ENCODE measurements around the gene GAS7. TPM values are rescaled to one million over a fixed set of nuclear protein-coding genes. Genes with fewer than 3 reads are reported as not detected.
A peak's percentile ranks its signal among the peaks of the same experiment; 100 is the strongest.

The GAS7 gene
- total RNA-seq, 1 donor from 2014 or later: 0.26 TPM

DNA sequence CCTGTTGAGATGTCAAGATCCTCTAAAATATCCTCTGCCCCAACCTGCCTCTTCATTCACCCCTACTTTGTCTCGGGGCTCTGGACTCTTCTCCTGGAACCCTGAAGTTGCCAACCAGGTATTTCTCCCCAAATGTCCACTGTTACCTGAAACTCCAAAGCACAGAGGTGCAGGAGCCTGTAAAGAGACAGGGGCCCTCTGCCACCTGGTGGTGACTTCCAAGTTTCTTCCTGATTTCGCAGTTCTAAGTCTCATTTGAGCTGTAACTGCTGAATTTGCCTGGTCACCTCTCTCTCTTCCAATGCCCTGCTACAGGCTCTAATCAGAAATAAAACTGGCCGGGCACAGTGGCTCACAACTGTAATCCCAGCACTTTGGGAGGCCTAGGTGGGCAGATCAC lies 216.2 kb downstream of the GAS7 start:
- H3K27me3 Mint-ChIP-seq: no peaks in the 10 kb centered on the region
- no peaks in the 10 kb centered on the region for H3K36me3 Mint-ChIP-seq (ENCODE audit: low read depth)
- H3K4me1 Mint-ChIP-seq: no peaks in the 10 kb centered on the region
- intact Hi-C loops (cut with micrococcal nuclease): no loop called here
- H3K27ac Mint-ChIP-seq: no peak overlapping the region
- no peak overlapping the region for H3K4me3 Mint-ChIP-seq
- H3K9me3 Mint-ChIP-seq: no peaks in the 10 kb centered on the region
- DNase-seq: no peak

DNA sequence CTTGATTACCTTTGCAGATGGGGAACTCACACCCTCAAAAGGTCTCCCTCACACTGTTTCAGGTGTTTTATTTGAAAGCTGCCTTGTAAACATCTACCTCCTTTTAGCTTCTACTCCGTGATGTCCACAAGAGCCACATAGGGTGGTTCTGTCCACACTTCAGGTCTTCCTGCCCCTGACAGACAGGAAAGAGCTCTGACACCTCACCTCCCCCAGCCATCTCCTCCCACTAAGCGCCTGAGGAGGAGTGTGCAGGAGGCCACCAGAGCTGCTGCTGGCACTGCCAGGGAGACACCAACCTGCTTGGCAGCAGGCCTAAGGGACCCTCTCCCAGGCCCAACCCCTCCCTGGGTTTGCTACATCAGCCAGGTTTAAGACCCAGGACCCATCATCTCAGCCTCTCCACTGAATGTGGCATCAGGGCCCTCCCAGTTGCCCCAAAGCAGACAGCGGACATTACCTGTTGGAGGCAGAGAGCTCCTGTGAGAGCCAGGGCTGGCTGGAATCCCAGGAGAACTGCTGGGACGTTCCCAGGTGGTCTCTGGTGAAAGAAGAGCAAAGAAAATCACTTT lies 217.0 kb downstream of the GAS7 start:
- no peaks in the 10 kb centered on the region for H3K4me1 Mint-ChIP-seq
- no peak overlapping the region for H3K4me3 Mint-ChIP-seq
- intact Hi-C loops (cut with micrococcal nuclease): no loop called here
- no peak for DNase-seq
- no peaks in the 10 kb centered on the region for H3K36me3 Mint-ChIP-seq (ENCODE audit: low read depth)
- H3K27me3 Mint-ChIP-seq: no peaks in the 10 kb centered on the region
- H3K9me3 Mint-ChIP-seq: no peaks in the 10 kb centered on the region
- H3K27ac Mint-ChIP-seq: no peak overlapping the region

DNA sequence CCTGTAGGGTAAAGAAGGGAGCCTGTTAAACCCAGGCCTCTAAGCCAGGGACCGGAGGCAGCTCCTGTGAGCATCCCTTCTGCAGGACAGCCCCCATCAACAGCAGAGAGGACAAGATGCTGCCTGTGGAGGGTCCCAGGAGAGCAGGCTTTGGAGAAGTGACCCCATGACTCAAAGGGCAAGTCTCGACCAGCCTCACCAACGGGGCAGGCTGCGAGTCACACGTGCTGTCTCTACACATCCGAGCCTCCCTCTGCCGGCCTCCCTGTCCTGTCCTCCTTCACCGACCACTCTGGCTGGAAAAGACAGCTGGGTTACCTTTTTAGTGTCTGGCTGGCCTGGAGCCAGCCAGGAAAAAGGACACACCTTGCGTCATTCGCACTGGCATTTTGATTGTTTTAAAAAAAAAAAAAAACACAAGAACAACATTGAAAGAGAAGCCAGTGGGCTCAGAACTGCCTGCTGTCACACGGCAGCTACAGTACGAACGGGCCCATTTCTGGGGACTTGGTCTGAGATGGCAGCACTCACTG lies 218.9 kb downstream of the GAS7 start:
- H3K4me3 Mint-ChIP-seq: no peak overlapping the region
- no peaks in the 10 kb centered on the region for H3K27me3 Mint-ChIP-seq
- no peaks in the 10 kb centered on the region for H3K4me1 Mint-ChIP-seq
- H3K27ac Mint-ChIP-seq: no peak overlapping the region
- DNase-seq: no peak
- intact Hi-C loops (cut with micrococcal nuclease): no loop called here
- no peaks in the 10 kb centered on the region for H3K36me3 Mint-ChIP-seq (ENCODE audit: low read depth)
- no peaks in the 10 kb centered on the region for H3K9me3 Mint-ChIP-seq

DNA sequence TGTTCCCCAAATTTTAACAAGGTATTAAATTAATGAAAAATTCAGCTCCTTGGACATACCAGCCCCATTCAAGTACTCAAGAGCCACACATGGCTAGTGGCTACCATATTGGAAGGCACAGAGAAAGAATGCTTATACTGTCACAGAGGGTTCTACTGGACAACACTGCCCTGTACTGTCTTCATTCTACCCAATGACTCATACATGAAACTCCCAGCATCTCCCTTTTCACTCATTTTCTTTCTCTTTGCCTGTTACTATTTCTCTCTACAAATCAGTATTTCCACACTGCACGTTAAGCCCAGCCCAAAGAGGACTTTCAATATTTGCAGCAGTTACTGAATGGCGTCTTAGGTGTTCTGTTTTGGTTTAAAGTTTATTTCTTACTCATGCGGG lies 221.2 kb downstream of the GAS7 start:
- DNase-seq: no peak
- no peaks in the 10 kb centered on the region for H3K27me3 Mint-ChIP-seq

DNA sequence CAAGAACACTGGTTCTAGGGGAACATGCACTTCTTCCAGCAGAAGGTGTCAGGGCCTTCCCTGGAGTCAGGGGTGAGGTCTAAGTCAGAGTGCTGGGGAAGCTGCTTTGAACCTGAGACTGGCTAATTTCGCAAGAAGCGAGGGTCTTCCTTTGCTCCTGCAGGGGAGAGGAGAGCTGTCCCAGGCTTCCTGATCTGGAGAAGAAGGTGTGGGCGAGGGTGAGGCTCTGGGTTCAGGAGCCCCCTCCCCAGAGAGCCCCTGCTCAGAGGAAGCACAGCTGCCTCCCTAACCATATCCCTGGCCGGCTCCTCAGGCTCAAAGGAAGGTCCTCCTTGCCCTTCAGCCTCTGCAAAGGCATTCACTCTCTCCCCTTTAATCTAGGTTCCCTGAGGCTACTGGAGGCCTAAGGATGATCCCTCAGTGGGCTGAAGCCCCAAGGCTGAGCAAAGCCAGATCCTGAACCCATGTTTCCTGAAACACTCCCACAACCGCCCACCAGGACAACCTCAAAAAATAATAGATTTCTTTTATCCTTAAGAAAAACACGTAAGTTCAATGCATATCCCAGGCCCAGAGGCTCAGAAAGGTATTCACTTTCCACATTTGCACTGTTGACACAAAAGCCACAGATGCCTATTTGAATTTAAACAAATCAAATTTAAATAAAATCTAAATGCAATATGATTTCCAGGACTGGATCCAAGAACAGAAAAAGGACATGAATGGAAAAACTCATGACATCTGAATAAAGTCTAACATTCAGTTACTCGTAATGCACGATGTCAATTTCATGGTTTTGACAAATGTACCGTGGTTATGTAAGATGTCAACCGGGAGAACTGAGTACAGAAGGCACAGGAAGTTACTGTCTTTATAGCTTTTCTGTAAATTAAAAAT lies 221.9 kb downstream of the GAS7 start:
- H3K27ac Mint-ChIP-seq: no peak overlapping the region
- H3K9me3 Mint-ChIP-seq: no peaks in the 10 kb centered on the region
- DNase-seq: no peak
- no peak overlapping the region for H3K4me3 Mint-ChIP-seq
- intact Hi-C loops (cut with micrococcal nuclease): no loop called here
- no peaks in the 10 kb centered on the region for H3K27me3 Mint-ChIP-seq
- H3K4me1 Mint-ChIP-seq: no peaks in the 10 kb centered on the region
- H3K36me3 Mint-ChIP-seq (ENCODE audit: low read depth): no peaks in the 10 kb centered on the region

More for the DNA sequence above, 221.2 kb downstream of the GAS7 start:
- Mint-ChIP-seq H3K36me3 (ENCODE audit: low read depth) (no peaks in the 10 kb centered on the region), H3K4me1 (no peaks in the 10 kb centered on the region), H3K4me3 (no peak overlapping the region), H3K27ac (no peak overlapping the region), H3K9me3 (no peaks in the 10 kb centered on the region)
- intact Hi-C loops (cut with micrococcal nuclease): no loop called here

DNA sequence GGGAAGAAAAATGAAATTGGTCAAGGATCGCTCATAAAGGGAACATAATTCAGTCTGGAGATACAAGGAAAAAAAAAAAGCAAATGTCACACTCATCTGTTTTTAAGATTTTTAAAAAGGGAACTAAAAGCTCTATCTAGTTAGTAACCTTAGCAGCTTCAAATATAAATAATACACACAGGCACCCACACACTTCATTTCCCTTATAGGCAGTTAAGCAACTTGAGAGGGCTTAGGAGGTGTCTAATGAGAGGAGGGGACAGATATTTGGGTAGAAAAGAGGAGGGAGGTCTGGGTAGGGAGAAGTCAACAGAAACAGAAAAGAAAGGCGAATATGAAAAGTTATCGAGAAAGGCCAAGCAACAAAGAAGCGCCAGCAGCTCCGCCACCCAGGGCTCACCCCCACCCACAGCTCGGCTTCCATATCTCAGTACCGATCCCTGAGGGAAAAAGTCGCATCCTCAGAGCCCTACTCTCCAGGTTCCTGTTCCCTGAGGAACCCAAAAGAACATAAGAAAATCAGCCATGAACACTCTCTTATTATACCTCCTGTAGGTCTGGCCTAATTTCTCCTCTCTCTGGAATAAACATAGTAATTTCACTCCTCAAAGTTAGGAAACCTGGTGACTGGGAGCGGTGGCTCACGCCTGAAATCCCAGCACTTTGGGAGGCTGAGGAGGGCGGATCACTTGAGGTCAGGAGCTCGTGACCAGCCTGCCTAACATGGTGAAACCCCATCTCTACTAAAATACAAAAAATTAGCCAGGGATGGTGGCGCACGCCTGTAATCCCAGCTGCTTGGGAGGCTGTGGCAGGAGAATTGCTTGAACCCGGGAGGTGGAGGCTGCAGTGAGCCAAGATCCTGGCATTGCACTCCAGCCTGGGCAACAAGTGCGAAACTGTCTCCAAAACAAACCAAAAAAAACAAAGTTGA lies 223.7 kb downstream of the GAS7 start:
- Mint-ChIP-seq H3K9me3 (no peaks in the 10 kb centered on the region), H3K27me3 (no peaks in the 10 kb centered on the region), H3K27ac (no peak overlapping the region), H3K4me1 (no peaks in the 10 kb centered on the region), H3K36me3 (ENCODE audit: low read depth) (no peaks in the 10 kb centered on the region), H3K4me3 (no peak overlapping the region)
- intact Hi-C loops (cut with micrococcal nuclease): no loop called here
- no peak for DNase-seq

DNA sequence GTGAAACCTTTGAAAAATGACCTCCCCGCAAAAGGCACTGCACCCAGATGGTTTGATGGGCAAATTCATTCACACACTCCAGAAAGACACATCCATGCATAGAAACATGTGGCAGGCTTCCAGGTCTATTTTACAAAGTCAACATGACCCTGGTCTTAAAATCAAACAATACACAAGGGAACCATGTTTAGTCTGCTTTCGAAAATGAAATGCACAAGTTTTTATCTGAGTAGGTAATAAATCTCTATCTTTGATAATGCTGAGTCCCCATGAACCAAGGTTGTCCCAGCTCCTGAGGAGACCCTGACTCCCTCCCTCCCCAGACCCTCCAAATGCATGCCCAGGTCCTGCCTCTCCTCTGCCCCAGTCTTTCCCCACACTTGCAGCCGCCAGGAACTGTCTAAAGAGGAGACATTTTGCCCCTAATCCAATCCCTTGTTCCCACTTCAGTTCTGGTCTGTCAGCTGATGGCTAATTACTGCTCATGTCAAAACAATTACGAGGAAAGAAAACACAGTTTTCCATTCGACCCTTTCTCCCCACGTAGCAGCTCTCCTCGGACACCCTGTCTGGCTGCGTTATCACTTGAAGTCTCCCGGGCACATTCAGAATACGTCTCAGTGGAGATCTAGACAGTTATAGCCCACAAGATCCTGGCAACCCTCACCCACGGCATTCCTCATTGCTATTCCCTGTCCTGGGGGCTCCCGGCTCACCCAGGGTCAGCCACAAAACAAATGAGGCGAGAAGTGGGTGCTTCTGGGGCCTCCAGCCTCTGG lies 224.5 kb downstream of the GAS7 start:
- Mint-ChIP-seq H3K9me3 (no peaks in the 10 kb centered on the region), H3K27me3 (no peaks in the 10 kb centered on the region), H3K4me1 (no peaks in the 10 kb centered on the region), H3K4me3 (no peak overlapping the region), H3K27ac (no peak overlapping the region), H3K36me3 (ENCODE audit: low read depth) (no peaks in the 10 kb centered on the region)
- intact Hi-C loops (cut with micrococcal nuclease): no loop called here
- DNase-seq: no peak

DNA sequence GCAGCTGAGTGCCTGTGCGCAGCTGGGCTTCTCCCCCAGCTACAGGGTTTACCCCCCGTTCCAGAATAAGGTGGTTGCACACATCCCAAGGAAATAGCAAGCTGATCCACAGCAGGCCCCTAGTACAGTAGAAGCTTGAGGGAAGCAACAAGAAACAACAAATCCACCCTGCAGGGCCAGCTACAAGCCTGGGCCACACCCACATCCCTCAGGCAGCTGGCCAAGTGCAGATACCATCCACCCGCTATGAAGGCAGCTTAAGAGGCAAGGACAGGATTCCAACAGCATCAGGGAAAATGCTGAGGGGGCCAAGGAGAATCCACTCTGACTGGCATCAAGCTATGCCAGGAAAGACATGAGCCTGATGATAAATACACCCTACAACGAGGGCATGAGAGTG lies 226.4 kb downstream of the GAS7 start:
- H3K27me3 Mint-ChIP-seq: no peaks in the 10 kb centered on the region
- H3K36me3 Mint-ChIP-seq (ENCODE audit: low read depth): no peaks in the 10 kb centered on the region
- no peaks in the 10 kb centered on the region for H3K9me3 Mint-ChIP-seq
- no peaks in the 10 kb centered on the region for H3K4me1 Mint-ChIP-seq
- H3K27ac Mint-ChIP-seq: no peak overlapping the region
- intact Hi-C loops (cut with micrococcal nuclease): no loop called here
- DNase-seq: no peak
- no peak overlapping the region for H3K4me3 Mint-ChIP-seq

DNA sequence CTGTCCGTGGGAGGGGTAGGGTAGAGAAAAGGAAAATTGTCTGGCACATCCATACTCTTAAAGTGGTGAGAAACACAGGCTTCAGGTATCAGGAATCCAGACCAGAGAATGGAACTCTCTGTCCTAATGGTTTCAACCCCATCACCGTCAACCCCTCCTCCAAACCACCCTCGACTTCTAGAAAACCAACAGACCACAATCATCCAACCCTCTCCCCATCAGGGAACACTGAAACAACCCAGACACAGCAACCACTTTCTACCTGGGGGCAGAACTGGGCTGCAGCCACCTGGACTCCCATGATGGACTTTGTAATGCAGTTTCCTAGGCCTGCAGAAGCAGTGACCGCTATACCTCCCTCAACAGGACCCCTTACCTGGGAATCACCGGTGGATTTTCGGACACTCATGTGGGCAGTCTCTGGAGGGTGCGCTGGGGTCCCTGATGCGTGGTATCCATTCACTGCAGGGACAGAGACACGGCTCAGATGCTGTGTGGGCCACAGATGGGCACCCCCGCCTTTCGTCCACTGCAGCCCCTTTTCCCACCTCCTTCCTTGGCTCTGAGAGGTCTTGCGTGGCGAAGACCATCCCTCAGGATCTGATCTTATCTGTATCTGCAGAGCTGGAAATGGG lies 229.0 kb downstream of the GAS7 start:
- Mint-ChIP-seq H3K36me3 (ENCODE audit: low read depth) (no peaks in the 10 kb centered on the region), H3K4me3 (no peak overlapping the region), H3K27ac (no peak overlapping the region), H3K27me3 (no peaks in the 10 kb centered on the region), H3K9me3 (no peaks in the 10 kb centered on the region), H3K4me1 (no peaks in the 10 kb centered on the region)
- DNase-seq: no peak
- intact Hi-C loops (cut with micrococcal nuclease): no loop called here

DNA sequence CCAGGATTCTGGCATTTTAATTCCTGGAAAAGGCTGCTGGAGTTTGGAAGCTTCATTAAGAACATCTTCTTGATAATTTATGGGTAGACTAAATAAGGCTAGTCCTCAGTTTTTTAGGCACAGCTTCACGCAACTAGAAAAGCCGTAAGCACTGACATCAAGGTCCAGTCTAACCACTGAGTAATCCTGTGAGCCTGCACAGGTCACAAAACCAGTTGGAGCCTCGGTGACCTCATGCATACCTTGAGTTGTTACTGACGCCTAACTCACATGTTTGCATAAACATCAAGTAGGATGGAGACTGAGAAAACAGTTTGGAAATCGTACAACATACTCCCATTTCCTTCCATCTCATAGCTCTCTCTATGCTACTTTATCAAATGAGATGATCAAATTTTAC lies 229.5 kb downstream of the GAS7 start:
- Mint-ChIP-seq H3K36me3 (ENCODE audit: low read depth) (no peaks in the 10 kb centered on the region), H3K9me3 (no peaks in the 10 kb centered on the region), H3K4me1 (no peaks in the 10 kb centered on the region), H3K27me3 (no peaks in the 10 kb centered on the region), H3K4me3 (no peak overlapping the region), H3K27ac (no peak overlapping the region)
- DNase-seq: no peak
- intact Hi-C loops (cut with micrococcal nuclease): no loop called here

DNA sequence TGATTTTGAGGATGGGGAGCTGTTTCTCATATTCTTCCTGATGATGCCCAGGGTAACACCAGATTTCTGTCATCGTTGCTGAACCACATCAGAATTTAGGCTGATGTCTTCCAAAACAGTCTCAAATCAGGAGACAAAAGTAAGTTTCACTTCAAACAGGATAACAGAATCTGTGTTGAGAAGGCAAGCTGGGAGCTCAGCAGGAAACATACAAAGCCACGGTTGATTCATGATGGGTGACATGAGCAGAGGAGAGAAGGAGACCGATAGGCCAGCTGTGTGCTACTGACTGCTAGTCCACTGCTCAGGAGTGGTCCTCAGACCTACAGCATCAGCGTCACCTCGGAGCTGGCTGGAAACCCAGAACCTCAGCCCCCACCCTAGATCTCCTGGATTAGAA lies 230.4 kb downstream of the GAS7 start:
- H3K27me3 Mint-ChIP-seq: no peaks in the 10 kb centered on the region
- intact Hi-C loops (cut with micrococcal nuclease): no loop called here
- H3K36me3 Mint-ChIP-seq (ENCODE audit: low read depth): no peaks in the 10 kb centered on the region
- no peaks in the 10 kb centered on the region for H3K9me3 Mint-ChIP-seq
- H3K27ac Mint-ChIP-seq: no peak overlapping the region
- DNase-seq: no peak
- no peaks in the 10 kb centered on the region for H3K4me1 Mint-ChIP-seq
- no peak overlapping the region for H3K4me3 Mint-ChIP-seq

DNA sequence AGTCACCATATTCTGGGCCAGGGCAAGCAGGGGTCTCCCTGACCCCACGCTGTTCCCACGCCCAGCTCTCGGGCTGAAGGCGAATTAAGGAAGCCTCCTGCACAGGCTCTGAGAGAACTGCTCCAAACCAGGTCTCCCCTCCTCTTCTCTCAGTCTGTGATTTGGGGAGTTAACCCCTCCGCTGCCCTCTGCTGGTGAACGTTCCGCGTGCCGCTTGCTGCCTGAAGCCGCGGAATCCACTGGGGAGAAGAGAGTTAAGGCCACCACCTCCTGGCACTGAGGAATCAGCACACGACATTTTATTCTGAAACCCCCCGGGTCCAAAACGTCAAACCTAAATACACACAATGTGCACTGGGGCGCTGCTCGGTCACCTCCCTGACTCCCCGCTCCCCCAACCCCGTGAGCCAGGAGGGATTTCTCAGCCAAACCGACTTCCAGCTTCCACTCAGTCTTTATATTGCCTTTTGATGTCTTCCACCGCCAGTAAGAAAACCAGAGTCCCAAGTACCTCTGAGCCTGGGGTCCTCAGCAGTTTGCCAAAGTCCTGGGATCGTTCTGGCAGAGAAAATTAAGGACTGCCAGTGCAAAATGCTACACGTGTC lies 238.9 kb downstream of the GAS7 start:
- peak; percentile 73 for DNase-seq

More for the DNA sequence above, 238.9 kb downstream of the GAS7 start:
- Mint-ChIP-seq H3K27ac (no peak overlapping the region), H3K4me1 (no peaks in the 10 kb centered on the region), H3K36me3 (ENCODE audit: low read depth) (no peaks in the 10 kb centered on the region), H3K4me3 (no peak overlapping the region), H3K9me3 (no peaks in the 10 kb centered on the region), H3K27me3 (no peaks in the 10 kb centered on the region)
- intact Hi-C loops (cut with micrococcal nuclease): no loop called here
